Choroid plexus epithelial cell (primary cell): ENCODE data around the gene GPX3.

Source experiments
- DNase-seq: peaks from one replicate; pipeline ENCODE4 v3.0.0-alpha.2; 2010; ENCODE audit warnings: low read depth
- H3K4me3 ChIP-seq: 2 replicates; pipeline ENCODE4 v1.5.1; 2011; ENCODE audit warnings: low read depth, mild to moderate bottlenecking, control low read depth, low read length, moderate library complexity
- CTCF ChIP-seq: conservative IDR thresholded peaks from 2 replicates; pipeline ENCODE4 v1.5.1; 2011; ENCODE audit warnings: low read depth, mild to moderate bottlenecking, control low read depth, inconsistent platforms, low read length, moderate library complexity

GPX3 gene

DNA sequence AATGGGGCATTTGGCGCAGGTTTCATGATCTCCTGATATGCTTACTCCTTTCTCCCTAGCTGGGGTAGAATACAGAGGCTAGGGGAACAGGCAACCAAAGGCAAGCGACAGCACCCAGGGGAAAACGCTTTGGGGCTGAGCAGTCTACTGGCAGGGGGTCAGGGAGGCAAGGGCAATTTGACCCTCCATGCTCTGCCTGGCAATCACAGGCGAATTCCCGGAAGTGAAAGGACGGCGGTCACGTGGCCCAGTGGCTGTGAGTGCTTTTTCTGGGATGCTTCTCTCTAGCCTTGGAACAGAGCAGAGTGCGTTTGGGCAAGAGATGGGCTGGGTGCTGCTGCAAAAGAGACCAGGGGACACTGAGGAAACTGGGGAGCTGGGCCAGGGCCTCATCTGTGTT is 5.7 kb downstream of the GPX3 start:
- TF ChIP-seq CTCF = no peak
- no peak for DNase-seq
- no peak overlapping the region for H3K4me3 ChIP-seq

DNA sequence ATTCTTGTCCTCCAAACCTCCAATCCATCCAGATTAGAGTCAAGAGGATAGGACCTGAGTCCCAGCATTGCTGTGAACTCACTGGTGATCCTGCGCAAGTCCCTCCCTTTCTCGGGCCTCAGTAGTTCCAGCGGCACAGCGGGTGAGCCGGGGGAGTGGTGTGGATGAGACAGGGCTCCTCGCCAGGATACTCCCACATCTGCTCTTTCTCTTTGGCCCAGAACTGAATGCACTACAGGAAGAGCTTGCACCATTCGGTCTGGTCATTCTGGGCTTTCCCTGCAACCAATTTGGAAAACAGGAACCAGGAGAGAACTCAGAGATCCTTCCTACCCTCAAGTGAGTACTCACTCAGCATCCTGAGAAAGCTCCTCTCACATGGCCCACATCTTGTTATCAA is 6.3 kb downstream of the GPX3 start:
- no peak for TF ChIP-seq CTCF
- peak; percentile 30 for DNase-seq
- no peak overlapping the region for H3K4me3 ChIP-seq

GRCh38 chr5:151027961-151028479 is 7.6 kb downstream of the GPX3 start:
- TF ChIP-seq CTCF = no peak
- DNase-seq = no peak
- no peak overlapping the region for H3K4me3 ChIP-seq

DNA sequence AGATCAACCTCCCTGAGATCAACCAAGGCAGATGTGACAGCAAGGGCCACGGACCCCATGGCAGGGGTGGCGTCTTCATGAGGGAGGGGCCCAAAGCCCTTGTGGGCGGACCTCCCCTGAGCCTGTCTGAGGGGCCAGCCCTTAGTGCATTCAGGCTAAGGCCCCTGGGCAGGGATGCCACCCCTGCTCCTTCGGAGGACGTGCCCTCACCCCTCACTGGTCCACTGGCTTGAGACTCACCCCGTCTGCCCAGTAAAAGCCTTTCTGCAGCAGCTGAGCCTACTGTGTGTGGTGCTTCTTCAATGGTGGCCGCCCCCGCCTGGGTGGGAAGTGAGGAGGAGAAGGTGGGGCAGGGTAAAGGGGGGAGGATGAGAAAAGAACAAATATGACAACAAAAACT is 8.3 kb downstream of the GPX3 start:
- H3K4me3 ChIP-seq = no peak overlapping the region
- TF ChIP-seq CTCF = no peak
- DNase-seq = no peak

GRCh38 chr5:151029179-151030055 is 9.0 kb downstream of the GPX3 start:
- no peak overlapping the region for H3K4me3 ChIP-seq
- DNase-seq = no peak
- no peak for TF ChIP-seq CTCF

DNA sequence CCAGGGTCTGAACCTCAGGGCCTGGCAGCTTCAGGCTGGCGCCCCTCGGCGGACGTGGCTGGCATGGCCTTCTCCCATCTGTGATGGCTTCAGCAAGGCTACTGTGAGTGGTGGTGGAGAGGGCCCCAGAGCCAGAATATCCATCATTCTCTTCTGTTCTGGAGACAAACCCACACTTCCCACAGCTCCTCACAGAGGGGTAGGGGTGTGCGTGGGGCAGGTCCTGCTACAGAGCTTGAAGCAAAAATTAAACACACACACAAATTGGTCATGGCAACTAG is 9.6 kb downstream of the GPX3 start:
- TF ChIP-seq CTCF = no peak
- no peak overlapping the region for H3K4me3 ChIP-seq
- DNase-seq = no peak

DNA sequence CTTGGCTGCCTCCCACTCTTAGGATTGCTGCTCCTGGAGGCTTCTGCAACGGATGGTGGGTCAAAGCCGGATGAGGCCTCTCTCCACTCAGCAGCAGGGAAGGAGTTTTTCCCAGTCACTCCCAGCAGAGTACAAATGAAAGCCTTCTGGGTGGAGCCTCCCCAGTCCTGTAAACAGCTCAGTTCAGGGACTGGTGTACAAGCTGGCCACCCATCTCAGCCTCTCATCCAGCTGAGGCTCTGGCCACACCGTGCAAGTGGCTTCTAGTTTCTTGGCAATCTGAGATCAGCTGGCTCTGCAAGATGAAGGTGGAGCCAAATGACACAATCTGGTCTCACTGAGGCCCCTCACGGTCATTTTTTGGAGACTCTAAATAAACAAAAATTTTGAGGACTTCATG is 10.0 kb downstream of the GPX3 start:
- no peak for TF ChIP-seq CTCF
- DNase-seq = no peak
- no peak overlapping the region for H3K4me3 ChIP-seq
